T-helper 9 cell (primary cell): ENCODE data around the gene TMEM87A.
A peak's percentile ranks its signal among the peaks of the same experiment; 100 is the strongest.
"Not testable (repeated sequence)": the region's sequence is repeated elsewhere in the genome, so short reads cannot be mapped to it uniquely, and the experiment has no call there.

Experiments
- DNase-seq: peaks from one replicate; pipeline ENCODE4 v3.0.0-alpha.2; 2020
- total RNA-seq, 2 donors: gene quantifications; one replicate each; lab custom pipeline; 2026; lab: John Stamatoyannopoulos, UW

Gene TMEM87A, protein sequence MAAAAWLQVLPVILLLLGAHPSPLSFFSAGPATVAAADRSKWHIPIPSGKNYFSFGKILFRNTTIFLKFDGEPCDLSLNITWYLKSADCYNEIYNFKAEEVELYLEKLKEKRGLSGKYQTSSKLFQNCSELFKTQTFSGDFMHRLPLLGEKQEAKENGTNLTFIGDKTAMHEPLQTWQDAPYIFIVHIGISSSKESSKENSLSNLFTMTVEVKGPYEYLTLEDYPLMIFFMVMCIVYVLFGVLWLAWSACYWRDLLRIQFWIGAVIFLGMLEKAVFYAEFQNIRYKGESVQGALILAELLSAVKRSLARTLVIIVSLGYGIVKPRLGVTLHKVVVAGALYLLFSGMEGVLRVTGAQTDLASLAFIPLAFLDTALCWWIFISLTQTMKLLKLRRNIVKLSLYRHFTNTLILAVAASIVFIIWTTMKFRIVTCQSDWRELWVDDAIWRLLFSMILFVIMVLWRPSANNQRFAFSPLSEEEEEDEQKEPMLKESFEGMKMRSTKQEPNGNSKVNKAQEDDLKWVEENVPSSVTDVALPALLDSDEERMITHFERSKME
- 98.5 to 108 reads per million in 2 donors for total RNA-seq

DNA sequence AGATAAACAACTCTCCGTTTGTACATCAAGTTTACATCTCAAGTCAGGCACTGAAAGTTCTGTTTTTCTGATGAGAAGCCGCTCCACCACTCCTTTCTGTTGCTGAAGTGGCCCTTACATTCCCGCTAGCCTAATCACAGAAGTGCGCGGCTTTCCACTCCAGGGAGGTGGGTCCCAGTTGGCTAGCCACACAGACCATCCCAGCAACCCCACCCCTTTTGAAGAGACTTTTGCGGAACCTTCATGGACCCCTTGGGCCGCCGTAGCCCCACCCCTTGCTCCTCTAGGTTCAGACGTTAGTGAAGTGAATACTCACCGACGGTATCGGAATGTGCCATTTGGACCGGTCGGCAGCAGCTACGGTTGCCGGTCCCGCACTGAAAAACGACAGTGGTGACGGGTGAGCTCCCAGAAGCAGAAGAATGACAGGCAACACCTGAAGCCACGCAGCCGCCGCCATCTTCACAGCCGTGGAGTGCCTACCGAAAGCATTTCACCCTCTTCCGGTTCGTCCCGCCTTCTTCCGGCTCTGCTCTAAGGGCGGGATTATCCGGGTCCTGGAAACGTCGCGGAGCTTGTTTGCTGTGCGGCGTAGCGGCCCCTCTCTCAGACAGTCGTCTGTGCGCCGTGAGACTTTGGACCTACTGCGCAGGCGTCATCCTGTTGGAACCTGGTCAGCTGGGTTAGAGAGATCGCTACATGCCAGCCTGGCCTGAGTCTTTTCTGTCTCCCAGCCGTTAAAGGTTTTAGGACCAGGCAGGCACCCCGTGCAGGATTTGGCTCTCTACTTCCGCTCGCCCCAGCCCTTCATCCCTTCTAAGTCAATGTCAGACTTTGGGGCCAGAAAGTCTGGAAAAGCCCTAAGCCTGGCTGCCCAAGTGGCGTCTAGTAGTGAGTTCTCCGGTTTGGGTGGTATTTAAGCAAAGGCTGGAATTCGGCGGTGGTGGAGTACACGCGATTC lies at the start of gene TMEM87A, which contains the start of gene GANC:
Gene TMEM87A, minus strand, starts transcription at position 495 of the 961 bp plus-strand sequence. Its CDS starts 35 bp downstream, at position 460.
Gene GANC, plus strand, starts transcription at position 263 of the 961 bp plus-strand sequence. CDS start 1,281 bp downstream, outside the sequence.
- peak; percentile 90 for DNase-seq

DNA sequence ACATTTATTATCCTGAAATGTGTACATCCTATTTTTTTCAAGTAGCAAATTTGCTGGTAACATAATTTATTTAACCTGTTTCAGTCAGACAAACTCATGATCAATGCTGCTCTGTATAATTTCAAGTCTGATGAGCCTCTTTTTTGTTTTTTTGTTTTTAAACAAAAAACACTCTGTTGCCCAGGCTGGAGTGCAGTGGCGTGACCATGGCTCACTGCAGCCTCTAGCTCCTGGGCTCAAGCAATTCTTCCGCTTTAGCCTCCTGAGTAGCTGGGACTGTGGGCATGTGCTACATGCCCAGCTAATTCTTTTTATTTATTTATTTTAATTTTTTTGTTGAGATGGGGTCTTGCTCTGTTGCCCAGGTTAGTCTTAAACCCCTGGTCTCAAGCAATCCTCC lies 46.0 kb upstream of the TMEM87A start:
- no peak for DNase-seq

DNA sequence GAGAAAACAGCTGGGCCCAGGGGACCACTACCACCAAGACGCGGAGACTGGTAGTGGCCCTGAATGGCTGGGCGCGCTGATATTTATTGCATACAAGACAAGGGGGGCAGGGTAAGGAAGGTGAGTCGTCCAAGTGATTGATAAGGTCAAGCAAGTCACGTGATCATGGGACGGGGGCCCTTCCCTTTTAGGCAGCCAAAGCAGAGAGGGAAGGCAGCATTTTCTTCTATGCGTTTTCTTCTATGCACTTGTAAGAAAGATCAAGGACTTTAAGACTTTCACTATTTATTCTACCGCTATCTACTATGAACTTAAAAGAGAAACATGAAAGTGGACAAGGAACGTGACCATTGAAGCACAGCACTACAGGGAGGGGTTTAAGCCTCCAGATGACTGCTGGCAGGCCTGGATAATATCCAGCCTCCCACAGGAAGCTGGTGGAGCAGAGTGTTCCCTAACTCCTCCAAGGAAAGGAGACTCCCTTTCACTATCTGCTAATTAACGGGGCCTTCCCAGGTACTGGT lies 43.1 kb upstream of the TMEM87A start:
- DNase-seq = not testable (repeated sequence)

DNA sequence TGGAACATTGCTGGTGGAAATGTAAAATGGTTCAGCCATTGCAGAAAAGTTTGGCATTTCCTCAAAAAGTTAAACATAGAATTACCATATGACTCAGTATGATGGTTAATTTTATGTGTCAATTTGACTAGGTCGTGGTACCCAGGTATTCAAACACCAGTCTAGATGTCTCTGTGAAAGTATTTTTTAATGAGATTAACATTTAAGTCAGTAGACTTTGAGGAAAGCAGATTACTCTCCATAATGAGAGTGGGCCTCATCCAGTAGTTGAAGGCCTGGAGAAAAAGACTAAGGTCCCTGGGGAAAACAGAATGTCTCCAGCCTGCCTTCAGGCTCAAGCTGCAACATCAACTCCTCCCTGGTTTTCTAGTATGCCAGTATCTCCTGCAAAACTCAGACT lies 42.3 kb upstream of the TMEM87A start:
- DNase-seq = no peak

DNA sequence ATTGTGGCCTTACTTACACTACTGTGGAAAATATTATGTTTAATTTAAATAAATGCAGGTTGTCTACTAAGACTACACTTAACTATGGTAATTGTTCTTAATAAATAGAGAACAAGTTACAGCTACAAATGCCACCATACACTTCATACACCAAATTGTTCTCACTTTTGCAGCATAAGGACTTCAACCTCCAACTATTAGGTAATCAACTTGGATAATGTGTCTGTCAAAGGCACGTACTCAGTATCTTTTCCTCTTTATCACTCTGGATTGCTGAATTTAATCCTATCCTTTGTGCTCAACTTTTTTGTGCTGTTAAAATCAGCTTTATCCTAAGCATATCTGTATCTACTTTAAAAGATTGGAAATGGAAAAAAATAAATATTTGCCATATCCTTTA lies 41.6 kb upstream of the TMEM87A start:
- DNase-seq = no peak

DNA sequence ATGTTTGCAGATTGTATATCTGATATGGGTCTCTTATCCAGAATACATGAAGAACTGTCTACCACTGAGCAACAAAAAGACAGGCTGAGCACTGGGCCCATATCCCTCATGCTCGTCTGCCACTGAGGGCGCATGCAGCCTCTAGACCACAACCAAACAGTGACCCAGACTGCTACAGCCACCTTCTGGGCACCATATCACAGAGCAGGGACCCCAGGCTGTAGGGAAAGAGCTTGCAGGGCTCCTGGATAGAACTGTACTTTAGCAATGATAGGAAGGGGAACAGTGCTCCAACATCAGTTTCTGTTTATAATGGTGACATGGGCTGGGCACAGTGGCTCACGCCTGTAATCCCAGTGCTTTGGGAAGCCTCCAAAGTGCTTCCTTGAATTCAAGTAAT lies 40.2 kb upstream of the TMEM87A start:
- DNase-seq = no peak

DNA sequence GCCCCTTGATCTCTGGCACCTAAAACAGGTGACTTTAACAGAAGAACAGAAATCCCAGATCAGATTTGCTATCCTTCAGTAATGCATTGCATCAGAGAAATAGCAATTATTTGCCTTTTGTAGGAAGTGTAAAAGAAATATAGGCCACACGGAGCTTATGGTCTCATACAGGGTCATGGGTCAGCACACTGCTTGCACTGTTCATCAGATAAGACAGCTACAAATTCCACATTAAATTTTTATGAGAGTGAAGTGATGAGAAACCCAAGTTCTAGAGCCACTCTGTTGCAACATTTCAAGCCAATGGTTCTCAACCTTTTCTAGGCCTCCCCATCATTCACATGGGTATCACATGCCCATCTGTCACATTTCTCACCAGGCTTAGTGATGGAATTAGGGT lies 33.4 kb upstream of the TMEM87A start:
- DNase-seq = no peak

DNA sequence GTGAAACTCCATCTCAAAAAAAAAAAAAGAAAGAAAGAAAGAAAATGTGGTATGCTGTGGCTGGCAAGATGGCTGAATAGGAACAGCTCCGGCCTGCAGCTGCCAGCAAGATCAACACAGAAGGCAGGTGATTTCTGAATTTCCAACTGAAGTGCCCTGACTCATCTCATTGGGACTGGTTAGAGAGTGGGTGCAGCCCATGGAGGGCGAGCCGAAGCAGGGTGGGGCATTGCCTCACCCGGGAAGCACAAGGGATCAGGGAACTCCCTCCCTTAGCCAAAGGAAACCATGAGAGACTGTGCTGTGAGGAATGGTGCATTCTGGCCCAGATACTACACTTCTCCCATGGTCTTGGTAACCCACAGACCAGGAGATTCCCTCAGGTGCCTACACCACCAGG lies 27.8 kb upstream of the TMEM87A start:
- DNase-seq = not testable (repeated sequence)

DNA sequence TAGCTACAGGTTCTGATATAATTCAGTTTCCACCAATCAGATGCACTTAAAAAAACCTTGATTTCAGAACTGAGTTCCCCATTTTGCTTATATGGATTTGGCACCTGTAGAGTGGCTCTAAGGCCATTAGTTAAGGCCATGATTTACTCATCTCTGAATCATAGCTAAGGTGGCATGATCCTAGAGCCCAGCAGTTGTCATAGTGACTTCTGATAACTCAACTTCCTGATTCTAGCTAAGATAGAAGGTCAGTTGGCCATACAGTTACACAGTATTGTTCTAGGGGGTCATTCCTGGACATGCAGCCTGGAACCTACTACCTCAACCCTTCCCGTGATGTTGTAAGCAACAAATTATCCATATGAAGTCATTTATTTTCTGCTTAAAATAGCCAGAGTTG lies 15.9 kb upstream of the TMEM87A start:
- DNase-seq = no peak

DNA sequence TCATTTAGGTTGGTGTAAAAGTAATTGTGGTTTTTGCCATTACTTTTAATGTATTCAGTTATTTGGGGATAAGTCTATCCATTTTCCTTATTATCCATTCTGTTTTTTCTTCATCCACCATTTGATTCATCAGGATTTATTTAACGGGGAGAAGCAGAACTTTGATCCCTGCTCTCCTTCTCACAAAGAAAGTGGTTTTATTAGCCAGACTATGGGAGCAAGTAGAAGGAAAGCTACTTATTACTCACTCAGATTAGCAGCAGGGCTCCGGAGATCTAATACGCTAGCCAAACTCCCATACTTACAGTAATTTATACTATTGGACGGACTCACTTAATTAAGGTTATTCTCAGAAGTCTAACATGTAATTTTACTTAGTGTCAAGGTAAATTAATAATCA lies 14.7 kb upstream of the TMEM87A start:
- DNase-seq = no peak

DNA sequence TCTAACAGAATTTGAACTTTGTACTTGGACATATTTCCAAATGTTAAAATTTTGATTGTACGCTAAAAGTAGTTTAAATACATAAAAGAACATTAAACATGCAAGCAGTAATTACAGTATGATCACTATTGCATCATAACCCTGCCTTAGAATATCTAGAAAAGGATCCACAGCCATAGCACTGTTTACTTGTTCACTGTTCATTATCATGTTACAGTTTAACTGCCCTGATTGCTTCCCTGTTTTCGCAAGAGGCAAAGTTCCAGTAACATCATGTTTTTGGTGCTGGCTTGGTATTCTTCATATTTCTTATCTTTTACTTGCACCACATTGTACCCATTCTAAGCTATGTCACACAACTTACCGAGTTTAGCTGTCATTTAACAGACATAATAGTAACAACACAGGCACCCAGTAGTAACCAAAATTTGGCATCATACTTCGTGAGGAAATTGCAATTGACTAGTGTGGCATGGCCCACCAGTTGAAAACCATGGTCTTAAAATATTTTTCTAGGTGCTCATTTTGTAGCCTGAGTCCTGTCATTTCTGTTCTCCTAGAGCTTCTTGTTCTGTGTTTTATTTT lies 13.3 kb upstream of the TMEM87A start:
- DNase-seq = no peak

DNA sequence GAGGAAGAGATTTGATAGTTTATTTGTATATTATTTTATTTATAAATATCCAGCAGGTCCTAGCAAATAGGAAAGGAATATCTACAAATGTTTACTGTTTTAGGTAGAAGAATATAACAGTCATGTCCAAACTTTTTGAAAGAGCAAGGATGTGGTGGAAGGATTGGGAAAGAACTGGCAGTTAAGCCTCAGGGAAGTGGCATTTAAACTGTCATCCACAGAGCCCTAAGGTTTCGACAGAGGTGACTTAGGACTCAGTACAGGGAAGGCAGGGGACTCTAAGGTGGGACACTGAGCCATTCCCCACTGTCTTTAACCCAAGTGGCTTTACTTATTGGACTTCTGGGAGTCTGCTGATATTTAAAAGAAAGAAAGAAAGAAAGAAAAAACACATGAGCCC lies 11.8 kb upstream of the TMEM87A start:
- DNase-seq = no peak

DNA sequence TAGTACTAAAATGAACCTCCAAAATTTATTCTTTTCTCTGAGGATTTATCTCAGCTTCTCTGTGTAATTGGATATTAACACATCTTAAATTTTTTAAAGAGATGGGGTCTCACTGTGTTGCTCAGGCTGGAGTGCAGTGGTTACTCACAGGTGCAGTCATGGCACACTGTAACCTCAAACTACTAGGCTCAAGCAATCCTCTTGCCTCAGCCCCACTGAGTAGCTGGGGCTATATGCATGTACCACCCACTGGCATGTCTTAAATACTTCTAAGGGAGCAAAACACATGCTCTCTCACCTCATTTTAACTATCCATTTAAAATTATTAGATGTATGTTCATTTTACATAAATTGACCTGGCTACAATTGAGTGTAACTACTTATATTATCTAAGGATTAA lies 11.3 kb upstream of the TMEM87A start:
- DNase-seq = no peak

DNA sequence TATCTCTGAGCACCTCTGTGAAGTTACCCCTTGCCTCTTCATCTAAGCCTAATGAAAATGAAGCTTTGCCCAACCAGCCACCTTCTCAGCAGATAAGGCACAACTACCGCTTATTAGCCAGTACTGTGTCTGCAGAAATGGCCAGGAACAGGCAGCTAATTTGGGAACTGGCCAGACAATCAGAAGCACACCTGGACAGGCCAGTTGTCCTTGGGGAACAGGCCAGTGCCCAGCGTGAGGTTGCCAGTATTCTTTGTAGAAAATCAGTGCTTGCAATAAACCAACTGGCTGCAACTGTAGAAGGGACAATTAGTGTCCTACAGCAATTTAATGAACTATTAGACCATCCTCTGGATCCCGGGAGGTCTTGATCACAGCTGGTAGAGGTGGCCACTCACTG lies 10.4 kb upstream of the TMEM87A start:
- no peak for DNase-seq

DNA sequence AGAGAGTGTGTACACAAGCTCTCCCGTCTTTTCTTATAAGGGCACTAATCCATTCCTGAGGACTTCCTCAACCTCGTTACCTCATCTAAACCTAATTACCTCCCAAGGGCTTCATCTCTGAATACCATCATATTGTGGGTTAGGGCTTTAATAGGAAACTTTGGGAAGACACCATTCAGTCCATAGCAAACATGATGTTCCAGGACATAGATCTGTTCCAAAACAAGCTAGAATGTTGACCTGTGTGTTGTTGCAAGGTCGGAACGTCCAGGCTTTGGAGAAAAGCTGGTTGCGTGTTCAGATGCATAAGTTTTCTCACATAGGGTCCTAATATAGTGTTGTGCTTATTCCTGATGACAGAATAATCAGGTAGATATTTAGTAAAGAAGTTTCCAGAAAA lies 9.7 kb upstream of the TMEM87A start:
- DNase-seq = no peak

DNA sequence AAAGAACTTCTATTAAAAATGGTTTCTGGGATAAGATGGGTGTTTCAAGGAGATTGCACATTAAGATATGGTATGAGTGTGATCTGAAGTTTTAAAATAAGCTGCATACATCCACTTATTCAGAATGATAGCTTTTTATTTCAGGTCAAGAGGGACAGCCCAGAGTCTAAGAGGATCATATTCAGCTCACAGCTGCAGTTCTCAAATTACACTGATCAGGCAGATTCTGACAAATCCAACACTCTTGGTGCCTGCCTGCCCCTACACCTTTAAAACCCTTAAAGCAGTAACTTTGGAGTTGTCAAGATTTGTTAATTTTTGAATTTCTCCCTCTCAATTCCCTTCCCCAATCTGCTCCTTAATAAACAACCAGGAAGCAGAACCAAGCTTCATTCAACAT lies 9.1 kb upstream of the TMEM87A start:
- no peak for DNase-seq

DNA sequence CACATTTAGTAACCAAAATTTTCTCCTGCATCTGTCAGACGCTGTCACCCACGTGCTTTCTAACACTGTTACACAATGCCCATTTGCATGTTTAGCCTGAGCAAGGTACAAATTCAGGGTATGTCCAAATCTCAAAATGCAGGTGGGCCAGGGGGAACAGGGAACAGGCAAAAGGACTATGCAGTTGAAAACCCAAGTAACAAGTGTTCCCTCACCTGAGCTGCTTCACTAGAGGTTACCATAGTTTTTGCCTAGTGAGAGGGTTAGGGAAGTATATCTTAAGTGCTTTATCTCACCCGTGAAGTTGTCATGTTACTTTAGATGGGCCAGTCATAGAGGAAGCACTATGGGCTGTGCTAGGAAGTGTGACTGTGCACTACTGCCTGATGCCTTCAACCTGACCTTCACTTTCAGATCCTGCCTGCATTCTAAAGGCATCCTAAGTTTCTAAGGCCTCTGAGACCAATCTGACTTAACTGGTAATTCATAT lies 6.0 kb upstream of the TMEM87A start:
- no peak for DNase-seq

DNA sequence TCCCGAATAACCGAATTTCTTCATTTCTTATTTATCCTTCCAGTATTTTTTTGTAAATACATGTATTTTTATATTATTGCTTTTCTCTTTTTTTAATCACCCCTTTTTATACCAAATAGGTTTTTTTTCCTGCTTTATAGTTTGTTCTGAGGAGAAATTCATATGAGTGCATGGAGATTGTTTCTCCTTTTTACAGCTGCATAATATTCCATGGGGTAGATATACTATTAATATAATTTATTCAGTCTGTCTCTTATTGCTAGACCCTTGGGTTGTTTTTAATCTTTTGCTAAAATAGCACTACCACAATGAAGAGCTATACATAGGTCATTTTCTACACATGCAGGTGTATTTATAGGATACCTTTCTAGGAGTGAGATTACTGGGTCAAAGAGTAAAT lies 3.5 kb upstream of the TMEM87A start:
- DNase-seq = no peak

DNA sequence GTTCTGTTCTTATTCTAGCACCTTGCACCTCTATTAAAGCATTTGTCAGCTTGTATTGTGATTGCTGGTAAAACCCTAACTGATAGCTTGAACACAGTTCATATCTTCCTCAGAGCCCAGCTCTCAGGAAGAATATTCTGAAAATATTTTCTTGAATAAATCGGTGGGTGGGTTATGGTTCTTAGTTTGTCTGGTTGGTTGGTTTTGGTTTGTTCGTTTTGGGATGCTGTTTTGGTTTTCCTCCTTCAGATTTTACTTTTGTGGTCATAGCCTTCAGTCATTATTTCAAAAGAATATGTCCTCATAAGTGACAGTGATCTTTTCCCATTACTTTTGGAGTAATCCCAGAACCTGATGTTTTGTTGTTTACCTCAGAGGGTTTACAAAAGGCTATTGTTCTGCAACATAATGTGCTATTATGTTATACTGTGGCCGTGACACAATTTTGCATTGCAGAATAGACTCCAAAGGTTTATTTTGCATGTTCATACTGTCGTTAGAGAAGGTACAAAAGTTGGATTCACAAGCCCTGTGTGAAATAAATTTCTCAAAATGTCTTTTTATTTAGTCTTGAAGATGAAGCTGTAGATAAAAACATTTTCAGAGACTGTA lies 2.7 kb upstream of the TMEM87A start:
- no peak for DNase-seq

DNA sequence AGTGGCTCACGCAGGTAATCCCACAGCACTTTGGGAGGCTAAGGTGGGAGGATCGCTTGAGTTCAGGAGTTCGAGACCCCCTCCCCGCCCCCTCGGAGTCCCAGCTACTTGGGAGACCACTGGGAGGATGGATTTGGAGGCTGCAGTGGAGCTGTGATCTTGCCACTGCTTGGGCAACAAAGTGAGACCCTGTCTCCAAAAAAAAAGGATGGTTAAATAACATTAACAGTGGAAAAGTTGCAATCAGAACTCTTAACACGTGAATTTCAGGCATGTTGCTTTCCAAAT lies 1.4 kb upstream of the TMEM87A start:
- DNase-seq = no peak

DNA sequence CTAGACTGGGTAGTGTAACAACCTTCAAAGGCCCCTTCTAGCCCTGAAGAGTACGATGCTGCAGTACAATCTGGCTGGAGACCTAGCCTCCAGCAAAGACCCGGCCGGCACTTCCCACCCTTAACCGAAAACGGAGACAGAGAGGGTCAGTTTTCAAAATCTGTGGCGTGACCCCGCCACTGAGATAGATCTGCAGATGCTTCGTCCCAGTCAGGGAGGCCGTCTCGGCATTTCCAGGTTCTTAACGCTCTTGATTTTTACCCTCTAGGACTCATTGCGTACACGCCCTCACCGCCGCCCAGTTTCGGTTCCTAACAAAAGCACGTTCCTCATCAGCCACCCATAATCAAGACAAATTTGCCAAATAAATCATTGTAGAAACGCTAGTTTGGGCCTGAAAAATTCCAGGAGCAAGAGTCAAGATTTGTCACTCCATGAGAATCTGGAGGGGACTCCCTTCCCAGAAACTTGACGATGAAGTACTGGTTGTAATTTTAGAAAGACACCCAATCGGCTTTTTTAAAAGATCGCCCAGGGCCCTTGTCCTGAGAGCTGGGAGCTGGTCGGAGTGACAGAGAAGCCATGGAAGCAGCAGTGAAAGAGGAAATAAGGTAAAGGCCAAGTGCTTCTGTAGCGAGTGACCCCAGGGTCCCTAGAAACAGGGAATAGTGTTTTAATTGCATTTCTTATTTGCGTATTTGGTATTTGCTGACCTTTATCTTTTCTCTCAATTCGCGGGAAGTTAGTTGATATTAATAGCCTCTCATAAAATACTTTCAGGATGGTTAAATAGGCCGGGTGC lies 868 bp upstream of the TMEM87A start:
- DNase-seq = peak; percentile 42
